Activated T-cell treated with anti-CD3 and anti-CD28 coated beads, Interleukin-2, amount 50 U/mL, for 1 hour (primary cell): ENCODE results near the gene SLC2A9.
"Not testable (repeated sequence)": the region's sequence is repeated elsewhere in the genome, so short reads cannot be mapped to it uniquely, and the experiment has no call there.

Experiments
- DNase-seq: peaks from one replicate; pipeline ENCODE4 v3.0.0-alpha.2; 2020

The SLC2A9 gene

DNA sequence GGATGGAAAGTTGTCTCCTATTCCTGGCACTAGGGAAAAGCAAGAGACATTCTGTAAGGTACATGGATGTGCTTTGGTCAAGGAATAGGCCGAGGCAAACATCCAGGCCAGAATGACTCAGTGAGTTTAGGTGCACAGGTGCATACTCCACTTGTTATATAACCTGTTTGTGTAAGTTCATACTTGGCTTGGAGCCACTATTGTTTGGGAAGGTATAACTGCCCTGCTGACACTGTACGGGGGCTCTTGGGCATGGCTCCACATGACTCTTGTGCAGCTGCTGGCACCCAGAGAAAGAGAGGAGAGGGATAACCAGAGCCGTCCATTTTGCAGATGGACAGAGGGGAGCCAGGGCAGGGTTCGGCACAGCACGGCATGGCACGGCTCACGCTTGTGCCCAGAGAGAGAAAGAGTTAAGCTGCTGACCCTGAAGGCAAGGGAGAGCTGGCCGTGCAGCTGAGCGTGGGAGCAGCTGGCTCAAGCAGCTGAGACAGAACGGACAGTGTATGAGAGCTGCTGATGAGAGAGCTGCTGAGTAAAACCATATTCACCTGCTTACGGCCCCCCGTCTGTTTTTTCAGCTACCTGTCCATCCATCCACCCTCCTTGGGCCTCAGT is 98.0 kb downstream of the SLC2A9 start:
- no peak for DNase-seq

DNA sequence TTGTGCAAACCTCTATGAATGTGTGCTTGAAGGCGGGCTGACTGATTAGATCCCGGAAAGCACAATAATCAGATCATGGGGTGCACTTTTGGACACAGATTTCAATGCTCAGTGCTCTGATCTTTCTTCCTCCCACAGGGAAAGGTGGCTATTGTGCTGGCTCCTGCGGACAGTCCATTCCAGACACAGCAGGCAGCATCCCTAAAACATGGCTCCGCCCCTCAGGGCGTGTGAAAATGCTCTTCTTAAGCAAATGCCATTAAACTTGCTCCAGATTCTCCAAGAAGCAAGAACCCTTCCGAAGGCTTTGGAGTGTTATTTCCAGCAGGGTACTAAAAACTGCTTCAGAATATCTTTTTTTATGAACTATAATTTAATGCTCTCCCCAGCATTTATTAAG is 100.0 kb downstream of the SLC2A9 start:
- DNase-seq: no peak

DNA sequence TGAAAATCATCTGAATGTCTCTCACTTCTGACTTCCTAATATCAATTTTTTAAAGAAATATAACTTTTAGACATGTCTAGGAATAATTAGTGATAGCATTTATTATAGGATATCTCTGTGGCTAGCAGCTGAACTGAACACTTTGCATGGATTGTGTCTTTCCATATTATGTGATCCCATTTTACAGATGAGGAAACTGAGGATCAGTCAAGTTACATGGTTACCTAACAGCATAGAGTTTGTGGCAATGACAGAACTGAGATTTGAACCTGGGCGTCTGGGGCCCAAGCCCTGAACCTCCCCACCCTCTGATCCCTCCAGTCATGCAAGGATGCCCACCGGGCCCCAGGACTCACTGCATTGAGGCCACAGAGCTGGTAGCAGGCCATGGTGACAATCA is 101.3 kb downstream of the SLC2A9 start:
- DNase-seq: no peak

DNA sequence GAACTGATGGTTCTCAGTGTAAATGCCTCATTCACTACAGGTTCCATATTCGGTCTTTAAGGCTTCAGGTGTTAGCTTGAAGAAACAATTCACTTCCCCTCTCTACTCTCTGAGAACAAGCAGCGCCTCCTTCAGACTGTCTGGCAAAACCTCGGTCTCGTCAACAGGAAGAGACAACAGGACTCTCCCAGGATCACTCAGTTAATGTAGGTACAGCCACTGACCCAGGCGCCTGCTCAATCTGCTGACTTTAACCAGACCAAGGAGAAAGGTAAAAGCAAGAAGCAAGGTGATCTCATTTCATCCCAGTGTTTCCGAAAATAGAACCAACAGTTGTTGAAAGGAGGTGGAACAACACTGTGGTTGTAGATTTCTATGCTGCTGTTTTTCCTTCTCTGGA is 102.2 kb downstream of the SLC2A9 start:
- DNase-seq: no peak

DNA sequence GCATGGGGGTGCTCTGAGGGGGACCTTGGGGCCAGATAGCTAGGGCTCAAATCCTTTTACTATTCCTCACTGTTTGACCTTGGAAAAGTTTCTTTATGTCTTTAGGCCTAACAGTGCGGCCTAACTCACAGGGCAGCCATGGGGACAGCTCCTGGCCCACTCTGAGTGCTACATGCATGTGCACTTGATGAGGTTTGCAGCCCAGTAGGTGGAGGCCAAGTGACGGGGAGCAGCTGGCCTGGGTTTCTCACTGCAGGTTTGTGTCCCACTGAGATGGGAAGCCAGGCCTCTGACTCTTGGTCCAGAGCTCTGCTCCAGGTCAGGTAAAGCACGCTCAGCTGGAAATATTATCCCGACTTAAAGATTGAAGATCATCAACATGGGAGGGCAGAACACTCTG is 102.8 kb downstream of the SLC2A9 start:
- no peak for DNase-seq

DNA sequence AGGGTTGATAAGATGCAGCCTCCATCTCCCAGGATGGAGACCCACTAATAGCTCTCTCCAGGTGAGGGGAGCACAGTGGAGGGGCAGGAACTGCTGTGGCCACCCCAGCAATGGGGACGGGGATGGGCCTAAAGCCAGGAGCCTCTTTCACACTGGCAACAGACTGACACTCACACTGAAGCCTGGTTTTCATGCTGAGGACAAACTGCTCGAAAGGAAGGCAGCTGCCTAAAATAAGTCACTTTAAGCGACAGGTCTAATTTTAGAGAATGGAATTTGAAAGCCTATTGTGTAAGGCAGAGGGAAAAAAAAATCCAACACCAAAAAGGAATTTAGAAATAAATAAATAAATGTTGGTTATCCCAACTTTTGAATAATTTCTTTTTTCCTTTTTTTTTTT is 104.4 kb downstream of the SLC2A9 start:
- DNase-seq: no peak

DNA sequence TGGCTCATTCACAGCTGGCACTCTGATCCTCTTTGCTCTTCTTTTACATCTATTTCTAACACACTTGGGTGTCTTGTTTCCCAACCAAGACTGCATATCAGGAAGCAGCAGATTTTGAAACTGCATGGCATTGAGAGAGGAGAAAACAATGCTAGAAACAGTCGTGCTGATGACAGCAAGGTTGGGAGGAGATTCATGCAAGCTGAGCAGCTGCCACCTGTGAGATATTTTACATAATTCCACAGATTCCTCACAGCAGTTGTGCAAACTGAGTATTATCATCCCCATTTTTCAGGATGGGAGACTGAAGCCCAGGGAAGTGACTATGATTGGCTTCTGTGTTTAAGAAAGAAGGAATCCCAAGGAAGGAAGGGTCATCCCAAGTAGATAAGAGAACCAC is 105.0 kb downstream of the SLC2A9 start:
- DNase-seq: no peak

DNA sequence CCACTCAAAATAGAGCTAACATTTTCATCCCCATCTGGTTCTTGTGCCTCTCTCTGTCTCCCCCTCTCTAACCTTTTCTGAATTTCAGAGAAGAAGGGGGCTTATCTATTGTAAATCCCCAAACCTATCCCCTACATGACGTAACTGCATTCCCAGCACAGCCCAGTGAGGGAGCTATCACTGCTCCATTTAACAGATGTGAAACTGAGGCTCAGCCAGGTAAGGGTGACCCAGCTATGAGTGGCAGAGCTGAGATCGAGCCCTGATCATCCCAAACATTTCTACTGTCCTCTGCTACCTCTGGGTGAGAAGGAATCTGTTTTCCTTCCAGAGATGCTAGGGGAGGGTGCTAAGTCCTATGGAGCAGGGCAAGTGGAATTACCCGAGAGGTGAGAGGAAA is 107.5 kb downstream of the SLC2A9 start:
- no peak for DNase-seq

DNA sequence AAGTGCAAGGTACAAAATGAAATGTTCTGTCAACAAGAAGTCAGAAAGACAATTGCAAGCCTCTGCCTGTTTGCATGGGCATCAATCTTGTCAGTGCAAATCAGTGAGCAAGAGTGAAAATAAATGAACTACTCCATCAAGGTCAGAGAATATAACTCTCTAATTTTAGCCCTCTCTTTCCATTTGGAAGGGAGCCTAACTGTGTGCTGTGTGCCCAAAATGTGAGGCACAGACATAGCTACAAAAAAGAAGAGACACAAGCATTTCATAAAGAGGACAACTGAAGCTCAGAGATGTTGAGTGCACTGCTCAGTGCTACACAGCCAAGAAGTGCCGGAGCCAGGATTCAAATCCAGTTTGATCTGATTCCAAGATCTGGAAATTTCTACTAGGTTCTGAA is 114.3 kb downstream of the SLC2A9 start:
- DNase-seq: no peak

DNA sequence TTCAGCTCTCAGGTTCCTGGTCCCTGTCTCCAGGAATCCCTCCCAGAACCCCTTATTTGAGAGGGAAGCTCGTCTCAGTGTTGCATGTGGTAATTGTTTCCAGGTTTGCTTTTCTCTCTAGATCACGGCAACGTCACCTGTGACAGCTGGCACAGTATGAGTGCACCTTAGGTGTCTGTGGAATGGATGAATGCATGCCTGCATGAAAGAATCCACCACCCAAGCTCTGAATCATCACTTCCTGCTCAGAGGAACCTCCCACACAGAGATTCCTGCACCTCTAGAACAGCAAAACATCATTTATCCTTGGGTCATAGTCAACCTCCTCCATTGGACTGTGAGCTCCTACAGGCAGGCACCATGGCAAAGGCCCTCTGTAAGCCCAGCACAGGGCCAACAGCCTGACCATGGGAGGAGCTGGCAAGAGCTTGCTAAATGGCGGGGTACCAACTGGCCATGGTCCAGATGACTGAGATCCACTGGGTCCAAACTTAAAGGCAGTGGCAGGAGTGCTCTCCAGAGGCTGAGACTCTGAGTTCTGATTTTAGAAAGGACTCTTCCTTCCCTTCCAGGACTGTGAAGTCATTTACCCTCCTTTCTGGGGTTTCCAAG is 116.2 kb downstream of the SLC2A9 start:
- DNase-seq: no peak

DNA sequence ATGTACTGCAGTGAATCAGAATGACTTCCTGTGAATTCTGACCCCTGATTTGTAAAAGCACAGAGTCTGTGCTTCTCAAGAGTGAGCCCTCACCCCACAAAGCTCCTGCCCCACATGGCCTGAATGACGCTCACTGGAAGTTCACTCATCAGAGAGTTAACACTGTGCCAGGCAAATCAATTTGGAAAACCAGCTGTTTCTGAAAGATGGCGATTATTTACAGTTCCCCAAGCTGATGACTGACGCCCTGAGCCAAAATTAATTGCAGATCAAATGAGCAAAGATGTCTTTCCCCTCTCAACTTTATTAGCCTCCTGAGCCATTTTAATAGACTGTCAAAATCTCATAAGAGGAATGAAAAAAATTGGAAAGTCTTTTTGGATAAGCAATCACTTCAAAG is 118.0 kb downstream of the SLC2A9 start:
- DNase-seq: no peak

DNA sequence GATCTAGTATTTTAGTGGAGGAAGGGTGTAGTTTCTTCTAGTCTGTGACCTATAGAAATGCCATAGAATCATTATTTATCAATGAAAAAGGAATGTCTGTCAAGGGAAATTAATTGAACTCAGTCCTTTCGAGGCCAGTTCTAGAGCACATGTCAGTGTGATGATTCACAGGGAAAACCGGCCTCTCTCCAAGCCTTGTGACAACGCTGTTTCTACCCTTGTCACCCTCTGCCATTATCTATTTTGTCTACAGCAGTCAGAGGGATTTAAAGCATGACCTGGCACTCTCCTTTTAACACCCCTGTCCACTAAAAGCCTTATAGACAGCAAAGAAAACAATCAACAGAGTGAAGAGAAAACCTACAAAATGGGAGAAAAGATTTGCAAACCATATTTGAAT is 120.0 kb downstream of the SLC2A9 start:
- DNase-seq: no peak

DNA sequence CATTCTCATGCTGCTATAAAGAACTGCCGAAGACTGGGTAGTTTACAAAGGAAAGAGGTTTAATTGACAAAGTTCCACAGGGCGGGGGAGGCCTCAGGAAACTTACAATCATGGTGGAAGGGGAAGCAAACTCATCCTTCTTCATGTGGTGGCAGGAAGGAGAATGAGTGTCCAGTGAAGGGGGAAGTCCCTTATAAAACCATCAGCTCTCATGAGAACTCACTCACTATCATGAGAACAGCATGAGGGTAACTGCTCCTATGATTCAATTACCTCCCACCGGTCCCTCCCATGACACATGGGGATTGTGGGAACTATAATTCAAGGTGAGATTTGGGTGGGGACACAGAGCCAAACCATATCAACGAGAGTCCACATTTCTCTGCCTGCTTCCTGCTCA is 120.7 kb downstream of the SLC2A9 start:
- DNase-seq: not testable (repeated sequence)

DNA sequence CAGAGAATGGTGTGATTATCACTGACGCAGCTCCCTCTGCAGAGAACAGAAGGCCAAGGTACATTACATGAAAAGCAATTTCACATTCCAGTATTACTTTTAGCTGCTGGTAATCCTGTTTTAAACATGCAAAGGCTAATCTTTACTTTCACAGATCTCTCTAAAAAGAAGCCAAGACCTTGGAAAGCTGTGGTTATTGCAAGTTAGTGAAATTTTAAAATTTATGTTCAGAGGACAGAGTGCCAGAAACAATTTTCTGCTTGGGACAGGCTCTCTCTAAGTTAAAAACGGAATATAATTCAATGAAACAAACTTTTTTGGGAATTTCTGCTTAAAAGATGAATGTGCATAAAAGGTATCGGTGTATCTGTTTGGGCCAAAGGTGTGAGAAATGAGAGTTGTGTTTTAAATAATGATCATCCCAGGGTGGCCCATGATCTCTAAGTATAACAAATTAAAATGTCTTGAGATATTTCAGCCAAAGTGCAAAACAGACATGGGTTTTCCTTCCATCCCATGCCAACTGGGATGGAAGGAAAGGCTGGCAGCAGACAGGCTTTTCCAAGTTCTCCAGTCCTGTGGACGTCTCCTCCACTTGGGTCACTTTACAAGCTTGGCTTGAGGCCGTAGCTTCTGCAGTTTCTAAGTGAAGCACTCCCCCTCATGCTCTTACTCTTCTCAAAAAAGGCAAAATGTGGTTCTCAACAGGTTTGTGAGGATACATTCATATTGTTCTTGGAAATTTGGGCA is 121.8 kb downstream of the SLC2A9 start:
- DNase-seq: no peak

DNA sequence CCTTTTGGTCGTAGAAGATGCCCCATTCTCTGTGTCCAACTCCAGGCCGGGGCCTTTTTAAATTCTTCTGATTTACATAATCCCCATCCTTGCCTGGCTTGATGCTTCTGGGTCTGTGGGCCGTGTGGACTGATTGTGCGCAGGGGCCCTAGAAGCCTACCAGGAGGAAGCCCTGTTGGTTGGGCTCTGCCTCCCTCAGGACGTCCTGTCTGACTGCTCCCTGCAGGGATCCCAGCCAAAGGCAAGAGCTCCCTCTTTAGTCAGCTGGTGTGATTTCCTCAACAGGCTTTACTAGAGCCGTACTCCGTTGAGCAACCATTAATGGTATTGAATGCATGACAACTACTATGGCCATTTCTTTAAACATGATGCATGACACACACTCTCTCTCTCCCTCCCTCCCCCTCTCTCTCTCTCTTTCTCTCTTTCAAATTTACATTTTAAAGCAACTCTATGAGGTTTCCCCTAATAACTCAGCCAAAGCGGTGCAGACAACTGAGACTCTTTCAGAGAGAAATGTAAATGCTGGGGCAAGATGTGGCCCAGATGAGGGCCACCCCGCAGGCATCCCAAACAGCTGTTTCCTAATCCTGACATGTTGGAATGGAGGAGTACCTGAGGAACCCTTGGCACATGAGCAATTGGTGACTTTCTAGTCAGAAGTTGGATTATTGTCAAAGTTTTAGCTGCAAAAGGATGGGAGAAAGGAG is 122.5 kb downstream of the SLC2A9 start:
- no peak for DNase-seq

DNA sequence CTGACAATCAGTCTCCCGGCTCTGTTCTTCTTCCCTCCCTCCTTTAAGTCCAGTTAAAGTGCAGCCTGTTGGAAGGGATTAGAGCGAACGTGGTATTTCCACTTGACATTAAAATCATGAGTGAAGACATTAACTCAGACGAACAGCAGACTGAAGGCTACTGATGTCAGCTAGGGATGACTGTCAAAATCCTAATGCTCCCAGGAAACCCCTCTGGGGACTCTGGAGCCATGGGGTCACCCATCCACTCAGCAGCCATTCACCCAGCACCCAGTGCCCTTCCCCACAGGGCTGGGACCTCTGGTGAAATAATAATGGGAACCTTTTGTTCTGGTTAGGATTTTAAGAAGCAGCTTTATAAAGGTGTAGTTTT is 126.0 kb downstream of the SLC2A9 start:
- DNase-seq: no peak

DNA sequence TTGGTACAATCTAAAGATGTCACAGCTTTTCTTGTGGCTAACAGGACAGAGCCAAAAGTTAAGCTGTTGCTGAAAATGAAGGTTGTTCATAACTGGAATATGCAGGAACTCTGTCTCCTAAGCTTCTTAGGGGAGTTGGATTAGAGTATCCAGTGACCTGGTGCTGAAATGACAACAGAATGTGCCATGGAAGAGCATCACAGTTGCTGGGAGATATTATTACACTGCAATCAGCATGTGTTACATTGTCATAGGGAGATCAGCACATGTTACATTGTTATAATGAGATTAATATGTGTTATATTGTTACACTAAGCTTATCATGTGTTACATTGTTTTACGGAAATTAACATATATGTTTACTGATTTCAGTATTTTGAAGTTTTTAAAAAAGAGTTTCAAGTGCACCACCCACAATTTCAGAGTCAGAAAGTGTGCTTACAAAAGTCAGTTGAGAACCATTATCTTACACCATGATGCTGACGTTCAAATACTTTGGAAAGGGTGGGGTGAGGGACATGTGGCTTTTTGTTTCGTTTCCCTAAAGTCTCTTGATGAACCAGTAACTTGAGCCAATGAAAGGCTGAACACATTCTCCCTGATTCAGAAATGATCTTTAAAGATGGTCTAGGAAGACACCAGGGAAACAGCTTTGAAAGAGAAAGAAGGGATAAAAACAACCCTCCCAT is 126.5 kb downstream of the SLC2A9 start:
- no peak for DNase-seq

DNA sequence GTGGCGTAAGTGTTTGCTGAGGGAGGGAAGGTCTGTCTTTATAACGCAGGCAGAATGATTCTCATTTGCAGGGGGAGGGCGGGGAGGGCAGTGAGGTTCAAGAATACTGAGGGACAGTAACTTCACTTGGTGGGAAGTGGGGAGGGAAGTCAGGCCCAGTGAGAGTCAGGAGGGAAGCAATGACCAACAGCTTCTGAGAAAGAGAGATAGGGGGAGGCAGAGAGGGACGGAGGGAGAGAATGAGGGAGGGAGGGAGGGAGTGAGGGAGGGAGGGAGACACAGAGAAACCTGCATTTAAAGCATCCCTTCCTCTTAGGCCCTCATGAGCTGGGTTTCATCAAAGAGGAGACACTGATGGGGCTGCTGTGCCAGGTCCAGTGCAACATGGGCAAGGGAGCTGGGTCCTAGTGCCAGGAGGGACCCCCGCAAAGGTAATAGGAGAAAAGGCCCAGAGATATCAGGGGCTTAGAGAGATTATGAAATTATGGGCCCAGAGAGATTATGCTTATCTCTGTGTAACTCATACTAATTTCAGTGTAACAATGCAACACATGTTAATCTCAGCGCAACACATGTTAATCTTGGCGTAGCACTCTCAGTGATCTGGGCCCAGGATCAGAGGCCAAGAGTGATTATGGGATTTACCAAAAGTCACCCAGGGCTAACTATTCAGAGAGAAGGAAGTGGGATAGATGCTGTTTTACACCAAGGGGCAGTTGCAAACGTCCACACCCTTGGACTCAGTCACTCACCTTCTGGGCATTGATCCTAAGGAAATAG is 127.8 kb downstream of the SLC2A9 start:
- DNase-seq: no peak

DNA sequence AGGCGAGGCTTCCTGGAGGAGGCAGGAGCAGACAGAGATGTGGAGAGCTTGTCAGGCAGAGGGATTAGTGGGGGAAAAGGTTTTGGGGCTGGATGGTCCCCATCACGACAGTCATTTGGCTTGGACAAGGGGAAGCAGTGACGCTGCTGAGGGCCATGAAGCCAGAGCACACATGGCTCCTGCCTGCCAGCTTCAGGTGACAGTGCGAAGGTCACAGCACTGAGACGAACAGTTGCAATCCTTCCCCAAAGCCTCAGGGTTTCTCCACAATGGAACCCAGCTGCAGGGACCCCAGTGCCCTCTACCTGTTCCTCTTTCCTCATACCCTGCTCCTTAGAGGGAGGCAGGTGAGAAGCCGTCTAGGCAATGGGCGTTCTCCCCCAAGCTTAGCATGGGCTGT is 129.6 kb downstream of the SLC2A9 start:
- no peak for DNase-seq

DNA sequence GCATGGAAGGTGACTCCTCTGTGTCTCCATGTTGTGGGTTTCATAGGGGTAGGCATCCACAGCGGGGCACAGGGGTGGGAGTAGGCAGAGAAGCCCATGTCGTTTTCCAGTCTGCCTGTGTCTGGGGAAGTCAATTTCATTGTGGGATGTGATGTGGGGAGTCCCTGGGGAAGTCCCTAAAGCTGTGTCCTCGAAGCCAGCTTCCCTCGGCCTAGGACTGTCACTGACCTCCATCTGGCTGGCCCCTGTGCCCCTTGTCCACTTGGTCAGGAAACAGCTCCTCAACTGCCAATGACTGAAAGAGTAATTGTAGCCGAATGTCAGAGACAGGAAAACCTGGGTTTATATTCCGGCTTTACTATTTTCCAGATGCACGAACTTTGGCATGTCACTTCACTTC is 130.2 kb downstream of the SLC2A9 start:
- no peak for DNase-seq

DNA sequence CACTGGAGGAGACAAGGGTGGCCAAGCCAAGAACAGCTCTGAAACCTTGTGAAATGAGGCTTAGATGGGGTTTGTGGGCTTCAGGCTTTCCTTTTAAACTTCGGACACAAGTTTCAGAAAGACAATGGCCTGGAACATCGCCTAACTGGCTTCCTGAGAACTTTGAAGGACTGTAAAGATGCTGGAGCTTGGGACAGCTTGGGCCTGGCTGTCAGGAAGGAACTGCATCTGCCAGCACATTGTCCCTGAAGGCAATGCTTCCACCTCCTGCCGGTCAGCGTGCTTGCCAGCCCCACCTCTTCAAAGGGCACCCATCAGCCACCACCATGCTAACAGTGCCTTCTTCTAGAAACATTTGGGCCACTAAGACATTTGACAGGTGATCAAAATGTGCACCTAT is 132.0 kb downstream of the SLC2A9 start:
- no peak for DNase-seq

DNA sequence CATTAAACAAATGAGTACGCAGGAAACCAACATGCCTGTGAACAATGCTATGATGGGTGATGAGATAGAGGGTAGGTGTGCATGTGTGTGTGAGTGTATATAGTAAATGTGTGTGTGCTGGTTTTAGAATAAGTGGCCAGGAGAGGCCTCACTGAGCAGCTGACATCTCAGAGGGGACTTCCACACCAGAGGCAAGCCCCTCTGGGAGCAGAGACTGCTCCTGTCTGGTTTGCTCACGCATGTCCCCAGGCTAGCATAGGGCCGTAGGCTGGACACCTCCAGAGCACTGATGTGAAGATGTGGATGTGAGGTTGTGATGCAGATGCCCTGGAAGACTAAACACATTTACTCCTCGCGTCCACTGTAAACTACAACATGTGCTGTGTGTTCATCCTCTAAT is 135.3 kb downstream of the SLC2A9 start:
- DNase-seq: no peak
